ENCODE measurements around the gene APOA1.

APOA1 gene

DNA sequence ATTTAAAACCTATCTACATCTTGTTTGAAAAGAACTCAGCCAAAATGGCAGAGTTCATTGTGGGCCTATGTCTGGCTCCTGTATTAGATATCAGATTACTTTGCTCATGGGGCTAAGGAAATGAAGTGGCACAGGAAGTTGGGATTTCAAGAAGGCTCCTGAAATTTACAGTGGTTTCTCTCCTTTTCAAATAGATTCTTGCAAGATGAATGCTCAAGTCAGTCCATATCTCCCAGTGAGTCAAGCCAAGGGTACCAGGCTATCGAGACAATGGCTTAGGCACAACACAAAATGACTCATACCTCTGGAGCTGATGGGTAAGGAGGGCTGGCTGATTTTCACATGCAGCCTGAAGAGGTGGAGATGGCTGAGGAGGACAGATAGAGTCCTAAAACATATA, 24.1 kb upstream of the APOA1 start:
- in situ Hi-C loops (cut with HindIII; ENCODE audit: low sequenced_read_pairs), result no loop called here
- DNase-seq (ENCODE audit: low read depth), result no peak
- TF ChIP-seq CTCF (IDR thresholded peaks at IDR 0.05; ENCODE audit: low read depth, low read length, missing control alignments), result no peak
- no peak overlapping the region for H3K4me3 ChIP-seq (ENCODE audit: low read depth, low read length)

- TF ChIP-seq CTCF (IDR thresholded peaks at IDR 0.05; ENCODE audit: low read depth, low read length, missing control alignments), result no peak
- H3K4me3 ChIP-seq (ENCODE audit: low read depth, low read length), result no peak overlapping the region
- no peak for DNase-seq (ENCODE audit: low read depth)
- in situ Hi-C loops (cut with HindIII; ENCODE audit: low sequenced_read_pairs), result no loop called here
Measured at GRCh38 chr11:116860303-116860702, 22.9 kb upstream of the APOA1 start.

GRCh38 chr11:116859175-116859574, 21.8 kb upstream of the APOA1 start:
- in situ Hi-C loops (cut with HindIII; ENCODE audit: low sequenced_read_pairs), result no loop called here
- no peak for TF ChIP-seq CTCF (IDR thresholded peaks at IDR 0.05; ENCODE audit: low read depth, low read length, missing control alignments)
- H3K4me3 ChIP-seq (ENCODE audit: low read depth, low read length), result no peak overlapping the region
- DNase-seq (ENCODE audit: low read depth), result no peak

- H3K4me3 ChIP-seq (ENCODE audit: low read depth, low read length), result no peak overlapping the region
- in situ Hi-C loops (cut with HindIII; ENCODE audit: low sequenced_read_pairs), result no loop called here
- no peak for DNase-seq (ENCODE audit: low read depth)
- no peak for TF ChIP-seq CTCF (IDR thresholded peaks at IDR 0.05; ENCODE audit: low read depth, low read length, missing control alignments)
Measured at GRCh38 chr11:116857936-116858335, 20.5 kb upstream of the APOA1 start.

- no peak for DNase-seq (ENCODE audit: low read depth)
- no peak for TF ChIP-seq CTCF (IDR thresholded peaks at IDR 0.05; ENCODE audit: low read depth, low read length, missing control alignments)
- in situ Hi-C loops (cut with HindIII; ENCODE audit: low sequenced_read_pairs), result no loop called here
- H3K4me3 ChIP-seq (ENCODE audit: low read depth, low read length), result no peak overlapping the region
Measured at GRCh38 chr11:116857316-116857715, 19.9 kb upstream of the APOA1 start.

- no peak overlapping the region for H3K4me3 ChIP-seq (ENCODE audit: low read depth, low read length)
- TF ChIP-seq CTCF (IDR thresholded peaks at IDR 0.05; ENCODE audit: low read depth, low read length, missing control alignments), result no peak
- no peak for DNase-seq (ENCODE audit: low read depth)
- in situ Hi-C loops (cut with HindIII; ENCODE audit: low sequenced_read_pairs), result no loop called here
Measured at GRCh38 chr11:116856423-116856822, 19.0 kb upstream of the APOA1 start.

DNA sequence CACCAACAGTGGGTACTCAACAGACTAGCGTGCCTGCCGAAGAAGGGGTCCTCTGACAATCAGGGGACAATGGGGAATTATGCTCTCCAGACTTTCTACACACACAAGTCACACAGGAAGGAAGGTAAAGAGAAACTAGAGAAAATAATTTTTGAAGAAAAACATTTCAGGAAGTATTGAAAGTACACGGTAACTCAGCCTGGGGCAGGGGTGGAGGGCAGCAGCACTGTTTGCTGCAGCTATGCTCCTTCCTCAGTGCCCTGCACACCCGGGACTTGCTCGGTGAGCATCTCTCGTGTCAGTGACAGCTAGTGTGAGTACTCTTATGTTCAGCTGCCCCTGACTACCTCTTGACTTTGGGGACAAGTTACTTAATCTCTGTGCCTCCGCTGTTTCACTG, 18.0 kb upstream of the APOA1 start:
- in situ Hi-C loops (cut with HindIII; ENCODE audit: low sequenced_read_pairs), result no loop called here
- DNase-seq (ENCODE audit: low read depth), result no peak
- no peak for TF ChIP-seq CTCF (IDR thresholded peaks at IDR 0.05; ENCODE audit: low read depth, low read length, missing control alignments)
- no peak overlapping the region for H3K4me3 ChIP-seq (ENCODE audit: low read depth, low read length)

All from astrocyte of the cerebellum (primary cell).